Hepatocyte (in vitro differentiated cells): ENCODE measurements around the gene EDEM1. TPM values are rescaled to one million over a fixed set of nuclear protein-coding genes. Genes with fewer than 3 reads are reported as not detected.

Experiments
- DNase-seq: peaks from one replicate; pipeline ENCODE4 v3.0.0-alpha.2; 2016; ENCODE audit warnings: low spot score
- H2AFZ ChIP-seq: fragments of 200-600 bp; sonication (generic); 2 replicates; pipeline ENCODE4 v1.6.0; 2016; ENCODE audit warnings: antibody characterized with exemption, mild to moderate bottlenecking
- H3K27ac ChIP-seq: fragments of 200-600 bp; sonication (generic); 2 replicates; pipeline ENCODE4 v1.5.1; 2016; ENCODE audit warnings: mild to moderate bottlenecking
- H3K27me3 ChIP-seq: fragments of 200-600 bp; sonication (generic); 2 replicates; pipeline ENCODE4 v1.6.1; 2016
- H3K36me3 ChIP-seq: fragments of 200-600 bp; sonication (generic); replicated peaks from 2 replicates; pipeline ENCODE4 v1.5.1; 2016; ENCODE audit warnings: low read depth; ENCODE audit not compliant: insufficient read depth
- H3K4me1 ChIP-seq: fragments of 200-600 bp; sonication (generic); 2 replicates; pipeline ENCODE4 v1.5.1; 2016; ENCODE audit warnings: mild to moderate bottlenecking, moderate library complexity; ENCODE audit not compliant: insufficient read depth
- H3K4me2 ChIP-seq: fragments of 200-600 bp; sonication (generic); 2 replicates; pipeline ENCODE4 v1.6.0; 2016
- H3K4me3 ChIP-seq: fragments of 200-600 bp; sonication (generic); 2 replicates; pipeline ENCODE4 v1.5.1; 2016; ENCODE audit warnings: mild to moderate bottlenecking
- H3K79me2 ChIP-seq: fragments of 200-600 bp; sonication (generic); 2 replicates; pipeline ENCODE4 v1.6.0; 2017; ENCODE audit warnings: mild to moderate bottlenecking
- H3K9me2 ChIP-seq: fragments of 200-600 bp; sonication (generic); replicated peaks from 2 replicates; pipeline ENCODE4 v1.6.0; 2017; ENCODE audit warnings: mild to moderate bottlenecking; ENCODE audit not compliant: insufficient read depth
- H3K9me3 ChIP-seq: fragments of 200-600 bp; sonication (generic); 2 replicates; pipeline ENCODE4 v1.5.1; 2016; ENCODE audit warnings: low read depth, mild to moderate bottlenecking
- H4K20me1 ChIP-seq: fragments of 200-600 bp; sonication (generic); 2 replicates; pipeline ENCODE4 v1.6.0; 2016; ENCODE audit warnings: mild to moderate bottlenecking; ENCODE audit not compliant: insufficient read depth, poor library complexity, severe bottlenecking
- EZH2 ChIP-seq: fragments of 200-600 bp; sonication (generic); IDR thresholded peaks from 2 replicates; pipeline ENCODE4 v1.6.1; 2016; ENCODE audit warnings: antibody characterized with exemption, mild to moderate bottlenecking, borderline replicate concordance
- EZH2phosphoT487 ChIP-seq: fragments of 200-600 bp; sonication (generic); IDR thresholded peaks from one replicate; pipeline ENCODE4 v1.6.1; 2018; ENCODE audit warnings: antibody characterized with exemption, mild to moderate bottlenecking, low read depth, moderate library complexity; ENCODE audit not compliant: unreplicated experiment, severe bottlenecking
- WGBS: methylation state at CpG from one replicate; pipeline ENCODE4 v1.1.6; 2016; ENCODE audit warnings: low lambda C conversion rate; ENCODE audit errors: missing lambda C conversion rate; 5-methylcytosine and 5-hydroxymethylcytosine counted together
- polyA plus RNA-seq: library from polyadenylated mRNA; unstranded; fragments of >200 nt; fragmentation: Nextera tagmentation; extraction: Ambion mirVana; gene quantifications from 2 replicates; pipeline ENCODE4 v1.2.1, GENCODE V29; 2016
- total RNA-seq: library from RNA; depleted of rRNA; stranded (reverse); fragments of >200 nt; gene quantifications from 2 replicates; pipeline ENCODE4 v1.2.3, GENCODE V29; 2014
- TF ChIP-seq, protein P1 (sequence below): fragments of 200-600 bp; sonication (generic); IDR thresholded peaks from 2 replicates; pipeline ENCODE4 v1.5.1; 2016; ENCODE audit warnings: antibody characterized with exemption, mild to moderate bottlenecking; ENCODE audit not compliant: poor library complexity

EDEM1 gene
- total and polyA plus RNA-seq, 2 experiments from 2014 or later, result 18.5 to 58.3 TPM

DNA sequence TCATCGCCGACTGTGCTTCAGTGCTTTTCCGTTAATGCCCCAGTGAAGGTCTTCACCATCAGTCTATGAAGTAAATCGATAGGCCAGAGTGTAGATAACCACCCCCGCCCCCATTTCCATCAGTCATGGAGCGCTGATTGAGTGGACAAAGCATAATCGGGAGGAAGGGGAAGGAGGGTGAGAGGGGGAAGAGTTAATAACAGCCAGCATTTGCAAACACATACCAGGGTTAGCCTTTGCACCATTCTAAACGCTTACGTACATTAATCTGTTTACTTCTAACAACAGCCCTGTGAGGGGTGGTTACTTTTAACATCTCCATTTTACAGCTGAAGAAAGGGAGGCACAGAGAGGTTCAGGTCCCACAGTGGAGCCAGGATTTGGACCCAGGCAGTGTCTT is 26.8 kb downstream of the EDEM1 start:
- H3K4me3 ChIP-seq, result no peak overlapping the region
- no peak for DNase-seq

DNA sequence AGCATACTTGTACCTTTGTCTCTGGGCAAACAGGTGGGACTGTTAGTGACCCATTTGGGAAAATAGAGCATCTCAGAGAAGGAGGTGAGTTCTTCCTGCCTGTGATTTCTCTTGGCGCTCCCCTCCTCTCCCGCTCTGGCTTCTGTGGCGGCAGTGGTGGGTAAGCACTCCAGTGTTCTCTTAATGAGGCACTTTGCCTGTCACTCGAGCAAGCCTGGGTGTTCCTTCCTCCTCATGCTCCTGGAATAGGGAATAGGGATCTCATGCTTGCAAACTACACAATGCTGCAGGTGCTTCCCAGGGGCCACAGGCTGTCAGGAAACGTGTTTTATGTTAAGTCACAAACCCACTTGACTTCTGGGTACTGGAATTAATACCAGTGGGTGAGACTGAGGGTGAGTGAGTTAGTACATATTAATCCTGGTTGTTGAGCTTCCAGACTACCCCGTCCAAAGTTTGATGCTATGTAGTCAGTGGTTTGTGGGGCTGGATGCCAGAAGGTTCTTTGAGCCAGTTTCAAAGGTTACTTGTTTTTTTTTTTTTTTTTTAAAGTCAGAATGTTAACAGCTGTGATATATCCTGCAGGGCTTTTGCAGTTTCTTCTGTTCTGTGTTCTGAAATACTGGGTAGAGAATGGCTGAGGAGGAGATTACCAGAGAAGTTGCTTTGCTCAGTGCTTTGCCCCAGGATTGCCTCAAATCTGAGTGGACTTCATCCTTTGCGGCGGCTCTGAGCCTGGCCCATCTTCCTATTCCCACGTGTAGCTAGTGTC is 30.5 kb downstream of the EDEM1 start:
- Histone ChIP-seq H3K79me2 (no peaks in the 10 kb centered on the region), H3K4me1 (no peaks in the 10 kb centered on the region), H3K9me3 (no peaks in the 10 kb centered on the region), H3K4me2 (peak overlapping the region; percentile 6), H3K36me3 (no peaks in the 10 kb centered on the region), H4K20me1 (no peaks in the 10 kb centered on the region), H3K27me3 (no peaks in the 10 kb centered on the region), H3K27ac (no peak overlapping the region), H3K4me3 (no peak overlapping the region), H2AFZ (no peak overlapping the region), H3K9me2 (no peaks in the 10 kb centered on the region)
- TF ChIP-seq EZH2 (no peak), EZH2phosphoT487 (no peak)
- TF ChIP-seq, protein P1, sequence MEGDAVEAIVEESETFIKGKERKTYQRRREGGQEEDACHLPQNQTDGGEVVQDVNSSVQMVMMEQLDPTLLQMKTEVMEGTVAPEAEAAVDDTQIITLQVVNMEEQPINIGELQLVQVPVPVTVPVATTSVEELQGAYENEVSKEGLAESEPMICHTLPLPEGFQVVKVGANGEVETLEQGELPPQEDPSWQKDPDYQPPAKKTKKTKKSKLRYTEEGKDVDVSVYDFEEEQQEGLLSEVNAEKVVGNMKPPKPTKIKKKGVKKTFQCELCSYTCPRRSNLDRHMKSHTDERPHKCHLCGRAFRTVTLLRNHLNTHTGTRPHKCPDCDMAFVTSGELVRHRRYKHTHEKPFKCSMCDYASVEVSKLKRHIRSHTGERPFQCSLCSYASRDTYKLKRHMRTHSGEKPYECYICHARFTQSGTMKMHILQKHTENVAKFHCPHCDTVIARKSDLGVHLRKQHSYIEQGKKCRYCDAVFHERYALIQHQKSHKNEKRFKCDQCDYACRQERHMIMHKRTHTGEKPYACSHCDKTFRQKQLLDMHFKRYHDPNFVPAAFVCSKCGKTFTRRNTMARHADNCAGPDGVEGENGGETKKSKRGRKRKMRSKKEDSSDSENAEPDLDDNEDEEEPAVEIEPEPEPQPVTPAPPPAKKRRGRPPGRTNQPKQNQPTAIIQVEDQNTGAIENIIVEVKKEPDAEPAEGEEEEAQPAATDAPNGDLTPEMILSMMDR, result no peak
- 74% methylated on average over 9 of the region's 9 CpGs for WGBS
- peak; percentile 35 for DNase-seq

More for the DNA sequence above, 26.8 kb downstream of the EDEM1 start:
- Histone ChIP-seq H3K4me2 (no peak overlapping the region), H3K4me1 (no peaks in the 10 kb centered on the region), H3K36me3 (peaks cover 5% of the 10 kb centered on the region), H2AFZ (no peak overlapping the region), H3K27ac (no peak overlapping the region), H3K9me2 (no peaks in the 10 kb centered on the region), H4K20me1 (no peaks in the 10 kb centered on the region), H3K79me2 (no peaks in the 10 kb centered on the region), H3K9me3 (no peaks in the 10 kb centered on the region), H3K27me3 (no peaks in the 10 kb centered on the region)
- TF ChIP-seq EZH2, result no peak
- no peak for TF ChIP-seq EZH2phosphoT487
- WGBS, result 90% methylated on average over 9 of the region's 9 CpGs

- Histone ChIP-seq H3K36me3 (no peaks in the 10 kb centered on the region), H3K9me3 (no peaks in the 10 kb centered on the region), H3K27ac (no peak overlapping the region), H2AFZ (no peak overlapping the region), H3K79me2 (no peaks in the 10 kb centered on the region), H3K4me2 (no peak overlapping the region), H4K20me1 (no peaks in the 10 kb centered on the region), H3K27me3 (no peaks in the 10 kb centered on the region), H3K4me1 (no peaks in the 10 kb centered on the region), H3K9me2 (no peaks in the 10 kb centered on the region), H3K4me3 (no peak overlapping the region)
- DNase-seq, result no peak
- WGBS, result 82% methylated on average over 5 of the region's 5 CpGs
- TF ChIP-seq, protein P1, result no peak
- TF ChIP-seq EZH2phosphoT487, result no peak
These were observed 31.3 kb downstream of the EDEM1 start for GRCh38 chr3:5218815-5219214.

- Histone ChIP-seq H3K9me2 (no peaks in the 10 kb centered on the region), H3K4me1 (no peaks in the 10 kb centered on the region), H3K36me3 (no peaks in the 10 kb centered on the region), H3K4me3 (no peak overlapping the region), H3K4me2 (no peak overlapping the region), H3K27me3 (no peaks in the 10 kb centered on the region), H2AFZ (no peak overlapping the region), H4K20me1 (no peaks in the 10 kb centered on the region), H3K79me2 (no peaks in the 10 kb centered on the region), H3K9me3 (no peaks in the 10 kb centered on the region), H3K27ac (no peak overlapping the region)
- TF ChIP-seq, protein P1, result no peak
- no peak for TF ChIP-seq EZH2phosphoT487
- DNase-seq, result no peak
- WGBS, result 92% methylated on average over 4 of the region's 4 CpGs
These were observed 31.7 kb downstream of the EDEM1 start for GRCh38 chr3:5219216-5219615.
